ENCODE measurements around the gene PITPNC1.
"Not testable (repeated sequence)": the region's sequence is repeated elsewhere in the genome, so short reads cannot be mapped to it uniquely, and the experiment has no call there.

PITPNC1 gene

DNA sequence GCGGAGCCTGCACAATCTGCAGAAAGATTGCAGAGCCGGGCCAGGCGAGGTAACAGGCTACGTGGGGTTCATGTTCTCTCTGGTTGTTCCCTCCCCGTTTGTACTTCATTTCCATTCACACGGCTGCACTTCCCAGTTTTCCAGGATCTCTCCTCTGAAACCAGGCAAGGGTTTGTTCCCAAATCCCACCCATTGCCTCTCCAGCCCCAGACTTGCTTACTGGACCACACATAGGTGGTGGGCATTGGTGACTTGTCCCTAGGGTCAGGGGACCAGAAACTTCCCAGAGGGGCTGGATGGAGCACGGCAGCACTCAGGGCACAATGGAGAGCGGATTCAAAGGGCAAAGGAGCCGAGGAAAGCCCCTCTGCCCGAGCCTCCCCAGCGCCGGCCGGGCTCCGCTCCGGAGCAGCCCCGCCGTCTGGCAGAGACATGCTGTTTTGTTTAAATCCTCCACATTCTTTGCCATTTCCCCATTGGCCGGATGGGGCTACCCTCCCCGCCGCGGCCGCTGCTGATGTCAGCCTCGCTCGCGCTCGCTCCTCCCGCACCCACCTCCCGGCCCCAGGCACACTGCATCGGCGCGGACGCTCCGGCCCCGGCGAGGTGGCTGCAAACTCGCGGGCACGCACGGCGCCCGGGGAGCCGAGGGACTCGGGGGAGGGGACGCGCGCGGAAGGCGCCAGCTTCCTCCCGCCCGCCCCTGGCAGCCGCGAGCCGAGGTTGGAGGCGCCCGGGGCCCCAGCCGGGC lies at the start of gene PITPNC1:
TSS of gene PITPNC1 (plus strand) at position 545 of the 751 bp plus-strand sequence.
- DNase-seq, result peak; percentile 88

DNA sequence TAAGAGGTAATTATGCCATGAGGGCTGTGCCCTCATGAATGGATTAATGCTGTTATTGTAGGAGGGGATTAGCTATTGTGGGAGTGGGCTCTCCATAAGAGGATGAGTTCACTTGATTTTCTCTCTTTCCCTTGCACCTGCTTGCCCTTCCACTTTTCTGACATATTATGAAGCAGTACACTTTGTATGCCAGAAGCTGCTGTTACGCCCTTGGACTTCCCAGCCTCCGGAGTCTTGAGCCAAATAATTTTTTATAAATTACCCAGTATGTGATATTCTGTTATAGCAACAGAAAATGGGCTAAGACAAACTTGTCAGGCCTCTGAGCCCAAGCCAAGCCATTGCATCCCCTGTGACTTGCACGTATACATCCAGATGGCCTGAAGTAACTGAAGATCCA lies 49.1 kb upstream of the PITPNC1 start:
- DNase-seq, result no peak

- not testable (repeated sequence) for DNase-seq
Observed at GRCh38 chr17:67331381-67332161, 45.5 kb upstream of the PITPNC1 start.

DNA sequence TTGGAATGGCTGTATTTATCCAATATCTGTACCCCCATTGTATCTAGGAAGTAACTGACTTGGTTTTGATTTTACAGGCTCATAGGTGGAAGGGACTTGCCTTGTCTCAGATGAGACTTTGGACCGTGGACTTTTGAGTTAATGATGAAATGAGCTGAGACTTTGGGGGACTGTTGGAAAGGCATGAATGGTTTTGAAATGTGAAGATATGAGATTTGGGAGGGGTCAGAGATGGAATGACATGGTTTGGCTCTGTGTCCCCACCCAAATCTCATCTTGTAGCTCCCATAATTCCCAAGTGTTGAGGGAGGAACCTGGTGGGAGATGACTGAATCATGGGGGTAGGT lies 44.9 kb upstream of the PITPNC1 start:
- not testable (repeated sequence) for DNase-seq

DNA sequence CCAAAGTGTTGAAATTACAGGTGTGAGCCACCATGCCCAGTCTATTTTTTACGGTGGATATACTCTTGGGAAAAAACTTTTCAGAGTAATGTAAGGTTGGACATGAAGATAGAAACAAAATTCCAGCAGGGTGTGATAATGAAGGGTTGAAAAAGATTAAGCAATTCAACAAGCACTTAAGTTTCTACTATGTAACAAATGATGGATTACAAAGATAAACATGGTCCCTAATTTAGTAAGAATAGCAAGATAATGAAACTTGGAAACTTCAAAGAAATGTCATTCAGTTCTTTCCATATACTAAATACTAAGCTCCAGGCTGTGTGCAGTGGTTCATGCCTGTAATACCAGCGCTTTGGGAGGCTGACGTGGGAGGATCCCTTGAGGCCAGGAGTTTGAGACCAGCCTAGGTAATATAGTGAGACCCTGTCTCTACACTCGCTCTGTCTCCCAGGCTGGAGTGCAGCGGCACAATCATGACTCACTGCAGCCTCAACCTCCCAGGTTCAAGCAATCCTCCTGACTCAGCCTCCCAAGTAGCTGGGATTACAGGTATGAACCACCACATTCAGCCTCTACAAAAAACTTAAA lies 41.7 kb upstream of the PITPNC1 start:
- no peak for DNase-seq

DNA sequence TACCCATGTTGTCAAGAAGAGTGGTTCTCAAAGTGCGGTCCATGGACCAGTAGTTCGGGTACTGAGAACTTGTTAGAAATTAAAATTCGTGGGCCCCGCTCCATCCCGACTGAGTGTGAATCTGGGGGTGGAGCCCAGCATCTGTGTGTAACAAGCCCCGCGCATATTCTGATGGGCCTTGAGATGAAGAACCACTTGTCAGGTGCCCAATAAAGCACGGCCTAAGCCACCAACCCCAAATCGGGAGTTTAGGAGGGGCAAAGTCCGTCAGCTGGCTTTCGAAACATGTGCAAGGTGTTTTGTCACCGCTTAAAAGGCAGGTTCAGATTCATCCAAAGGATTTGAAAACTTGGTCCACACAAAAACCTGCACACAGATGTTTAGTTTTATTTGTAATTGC lies 40.2 kb upstream of the PITPNC1 start:
- no peak for DNase-seq

GRCh38 chr17:67338353-67338752 lies 38.7 kb upstream of the PITPNC1 start:
- DNase-seq, result not testable (repeated sequence)

- no peak for DNase-seq
Observed at GRCh38 chr17:67343237-67343636, 33.8 kb upstream of the PITPNC1 start.

- DNase-seq, result no peak
Observed at GRCh38 chr17:67347826-67348225, 29.3 kb upstream of the PITPNC1 start.

- no peak for DNase-seq
Observed at GRCh38 chr17:67349420-67349819, 27.7 kb upstream of the PITPNC1 start.

DNA sequence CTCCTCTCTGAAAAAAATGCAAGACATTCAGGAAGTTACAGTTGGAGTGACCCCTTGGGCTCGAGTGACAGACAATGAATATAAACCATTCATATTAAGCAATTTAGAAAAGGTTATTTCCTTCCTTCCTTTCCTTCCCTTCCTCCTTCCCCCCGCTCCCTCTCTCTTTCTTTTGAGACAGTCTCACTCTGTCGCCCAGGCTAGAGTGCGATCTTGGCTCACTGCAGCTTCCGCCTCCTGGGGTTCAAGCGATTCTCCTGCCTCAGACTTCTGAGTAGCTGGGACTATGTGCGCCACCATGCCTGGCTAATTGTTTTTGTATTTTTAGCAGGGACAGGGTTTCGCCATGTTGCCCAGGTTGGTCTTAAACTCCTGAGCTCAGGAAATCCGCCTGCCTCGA lies 23.9 kb upstream of the PITPNC1 start:
- no peak for DNase-seq

GRCh38 chr17:67353929-67354574 lies 23.0 kb upstream of the PITPNC1 start:
- no peak for DNase-seq

DNA sequence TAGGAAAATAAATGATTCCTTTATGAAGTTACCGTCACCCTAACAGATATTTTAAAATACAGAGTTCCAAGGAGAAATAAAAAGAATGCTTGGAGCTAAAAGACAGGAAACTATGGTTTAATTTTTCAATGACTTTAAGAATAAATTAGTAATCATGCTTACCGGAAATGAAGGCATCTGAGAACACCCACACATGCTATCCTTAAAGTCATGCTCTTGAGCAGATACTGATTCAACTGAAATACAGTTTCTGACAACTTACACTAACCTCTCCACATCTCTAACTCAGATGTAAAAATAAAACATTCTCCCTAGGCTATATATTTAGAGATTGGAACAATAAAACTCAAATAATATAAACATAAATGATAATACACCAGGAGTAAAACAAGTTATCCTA lies 18.5 kb upstream of the PITPNC1 start:
- DNase-seq, result no peak

GRCh38 chr17:67359960-67360791 lies 16.9 kb upstream of the PITPNC1 start:
- no peak for DNase-seq

GRCh38 chr17:67360880-67361279 lies 16.2 kb upstream of the PITPNC1 start:
- no peak for DNase-seq

- no peak for DNase-seq
Observed at GRCh38 chr17:67362173-67362572, 14.9 kb upstream of the PITPNC1 start.

DNA sequence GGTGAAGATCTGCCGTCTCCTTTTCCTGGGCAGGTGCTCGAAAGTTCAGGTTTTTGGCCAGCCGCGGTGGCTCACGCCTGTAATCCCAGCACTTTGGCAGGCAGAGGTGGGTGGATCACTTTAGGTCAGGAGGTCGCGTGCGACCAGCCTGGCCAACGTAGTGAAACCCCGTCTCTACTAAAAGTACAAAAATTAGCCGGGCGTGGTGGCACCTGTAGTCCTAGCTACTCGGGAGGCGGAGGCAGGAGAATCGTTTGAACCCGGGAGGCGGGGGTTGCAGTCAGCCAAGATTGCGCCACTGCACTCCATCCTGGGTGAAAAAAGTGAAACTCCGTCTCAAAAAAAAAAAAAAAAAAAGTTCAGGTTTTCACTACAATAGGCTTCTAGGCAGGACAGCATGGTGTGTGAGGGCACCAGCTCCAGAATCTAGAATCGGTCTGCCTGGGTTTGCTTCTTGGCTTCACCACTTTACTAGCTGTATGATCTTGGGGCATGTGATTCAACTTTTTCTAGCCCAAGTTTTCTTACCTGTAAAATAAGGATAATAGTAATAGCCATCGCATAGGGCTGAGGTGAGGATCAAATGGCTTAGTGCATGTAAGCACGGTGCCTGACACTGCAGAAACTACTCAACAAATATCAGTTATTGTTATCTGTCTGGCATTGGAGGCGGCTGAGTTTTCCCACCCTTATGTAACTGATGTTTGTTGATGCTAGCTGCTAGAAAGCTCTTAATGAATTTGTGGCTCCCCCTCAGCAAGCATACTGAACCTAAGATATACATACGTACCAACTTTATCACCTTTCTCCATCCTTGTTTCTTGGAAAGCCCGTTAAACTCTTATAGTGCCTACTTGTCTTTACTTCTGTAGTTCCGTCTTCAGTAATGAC lies 12.0 kb upstream of the PITPNC1 start:
- DNase-seq, result no peak

- DNase-seq, result peak; percentile 66
Observed at GRCh38 chr17:67365738-67366192, 11.3 kb upstream of the PITPNC1 start.

DNA sequence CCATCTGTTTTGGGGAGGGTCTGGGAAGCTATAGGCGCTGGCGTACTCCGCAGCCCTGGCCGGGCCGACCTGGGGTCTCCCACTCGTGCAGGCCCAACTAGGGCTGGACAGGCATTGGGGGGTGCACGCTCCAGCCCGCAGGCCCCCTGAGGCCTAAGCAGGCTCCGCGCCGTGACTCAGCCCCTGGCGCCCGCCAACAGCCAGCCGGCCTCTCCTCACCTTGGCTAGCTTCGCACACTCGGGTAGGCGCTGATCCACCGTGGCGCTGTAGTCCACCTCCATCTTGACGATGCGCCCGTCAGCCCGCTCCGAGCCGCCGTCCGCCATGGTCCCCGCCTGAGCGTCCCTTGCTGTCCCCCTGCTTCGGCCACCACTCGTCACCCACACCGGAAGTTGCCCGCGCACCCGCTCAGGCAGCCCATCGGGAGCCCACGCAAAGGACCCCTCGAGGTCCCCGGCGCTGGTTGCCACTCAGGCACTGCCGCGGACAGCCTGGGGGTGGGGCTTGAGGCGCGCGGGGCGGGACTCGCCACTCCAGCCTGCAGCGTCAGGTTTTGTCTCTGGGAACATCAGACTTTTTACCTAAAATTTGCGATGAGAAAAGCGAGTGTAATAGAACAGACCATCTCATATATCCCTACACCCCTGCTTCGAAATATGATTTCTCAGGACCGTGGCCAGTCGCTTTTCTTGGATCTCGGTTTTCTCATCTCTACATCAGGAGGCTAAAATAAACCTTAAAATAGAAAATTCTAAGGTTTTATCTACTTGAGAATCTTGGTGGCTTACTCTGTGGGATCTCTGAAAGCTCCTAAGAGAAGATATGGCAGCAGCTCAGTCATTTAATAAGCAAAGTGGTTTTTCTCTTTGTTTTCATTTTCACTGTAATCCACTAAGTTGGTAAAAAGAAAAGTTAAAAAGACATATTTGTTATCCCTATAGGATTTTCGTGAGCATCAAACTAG lies 10.6 kb upstream of the PITPNC1 start, which contains the start of gene PSMD12:
TSS of gene PSMD12 (minus strand) at position 385 of the 965 bp plus-strand sequence. CDS start at position 327, 58 bp downstream.
- DNase-seq, result peak; percentile 91

- DNase-seq, result no peak
Observed at GRCh38 chr17:67369676-67370075, 7.4 kb upstream of the PITPNC1 start.
